ENCODE results near the gene COBLL1. TPM values are rescaled to one million over a fixed set of nuclear protein-coding genes. Genes with fewer than 3 reads are reported as not detected.

Gene COBLL1
- total RNA-seq, 1 donor from 2014 or later: 222 TPM

GRCh38 chr2:164754157-164755093, 87.2 kb downstream of the COBLL1 start:
- peaks cover 46% of the 10 kb centered on the region for H3K36me3 Mint-ChIP-seq (ENCODE audit: low read depth)
- DNase-seq: no peak
- peak overlapping the region; percentile 89 for H3K27ac Mint-ChIP-seq
- ChIA-PET CTCF (interaction anchor here (1.3 kb wide), 1 partner anchor 88 kb away, joined by 3 read pairs; the partner anchor contains the start of gene COBLL1), POLR2A (interaction anchor here (0.7 to 2.1 kb wide), 4 partner anchors 8 to 16 kb away, joined by 3 to 6 read pairs (median 4); no protein-coding TSS in a partner anchor)
- no peaks in the 10 kb centered on the region for H3K9me3 Mint-ChIP-seq
- H3K27me3 Mint-ChIP-seq: no peaks in the 10 kb centered on the region
- TF ChIP-seq CTCF (IDR thresholded peaks at IDR 0.05): no peak
- H3K4me3 Mint-ChIP-seq: peak overlapping the region; percentile 75
- ATAC-seq (ENCODE audit: low read depth): peak; percentile 76
- intact Hi-C loops (cut with micrococcal nuclease): loop anchor here (1.0 kb wide), 1 partner anchor 8 kb away; no protein-coding TSS in a partner anchor
- H3K4me1 Mint-ChIP-seq: peaks cover 76% of the 10 kb centered on the region

- ATAC-seq (ENCODE audit: low read depth) (no peak), DNase-seq (no peak)
- Mint-ChIP-seq H3K27me3 (no peaks in the 10 kb centered on the region), H3K36me3 (ENCODE audit: low read depth) (peaks cover 44% of the 10 kb centered on the region), H3K4me3 (no peak overlapping the region), H3K27ac (no peak overlapping the region), H3K4me1 (peaks cover 81% of the 10 kb centered on the region), H3K9me3 (no peaks in the 10 kb centered on the region)
- CTCF ChIA-PET: interaction anchor here (0.7 kb wide), 1 partner anchor 48 kb away, joined by 4 read pairs; no protein-coding TSS in a partner anchor
- intact Hi-C loops (cut with micrococcal nuclease): no loop called here
- POLR2A ChIA-PET: interaction anchor here (1.0 to 2.1 kb wide), 4 partner anchors 9 to 89 kb away, joined by 3 to 6 read pairs (median 4); no protein-coding TSS in a partner anchor
- no peak for TF ChIP-seq CTCF (IDR thresholded peaks at IDR 0.05)
Observed at GRCh38 chr2:164752956-164753355, 88.7 kb downstream of the COBLL1 start.

- no peaks in the 10 kb centered on the region for H3K27me3 Mint-ChIP-seq
- peaks cover 46% of the 10 kb centered on the region for H3K36me3 Mint-ChIP-seq (ENCODE audit: low read depth)
- peak overlapping the region; percentile 79 for H3K27ac Mint-ChIP-seq
- DNase-seq: no peak
- intact Hi-C loops (cut with micrococcal nuclease): no loop called here
- no peaks in the 10 kb centered on the region for H3K9me3 Mint-ChIP-seq
- CTCF ChIA-PET: no interaction called here
- H3K4me3 Mint-ChIP-seq: peak overlapping the region; percentile 28
- peaks cover 80% of the 10 kb centered on the region for H3K4me1 Mint-ChIP-seq
- TF ChIP-seq CTCF (IDR thresholded peaks at IDR 0.05): no peak
- POLR2A ChIA-PET: interaction anchor here (1.5 to 3.0 kb wide), 2 partner anchors 11 to 93 kb away, joined by 4 to 22 read pairs; partner anchors contain the start of gene COBLL1
- ATAC-seq (ENCODE audit: low read depth): no peak
Observed at GRCh38 chr2:164747783-164748433, 93.7 kb downstream of the COBLL1 start.

- peaks cover 78% of the 10 kb centered on the region for H3K4me1 Mint-ChIP-seq
- no peak overlapping the region for H3K4me3 Mint-ChIP-seq
- ChIA-PET POLR2A (interaction anchor here (1.5 to 3.0 kb wide), 2 partner anchors 12 to 94 kb away, joined by 4 to 22 read pairs; partner anchors contain the start of gene COBLL1), CTCF (no interaction called here)
- no peak for TF ChIP-seq CTCF (IDR thresholded peaks at IDR 0.05)
- H3K27ac Mint-ChIP-seq: no peak overlapping the region
- intact Hi-C loops (cut with micrococcal nuclease): no loop called here
- peak; percentile 31 for ATAC-seq (ENCODE audit: low read depth)
- H3K9me3 Mint-ChIP-seq: no peaks in the 10 kb centered on the region
- H3K36me3 Mint-ChIP-seq (ENCODE audit: low read depth): peaks cover 44% of the 10 kb centered on the region
- DNase-seq: no peak
- no peaks in the 10 kb centered on the region for H3K27me3 Mint-ChIP-seq
Observed at GRCh38 chr2:164747140-164747539, 94.5 kb downstream of the COBLL1 start.
